Loucy (cell line): ENCODE data around the gene PPP2R2B.

ENCODE experiments used
- CTCF ChIP-seq: fragments of 200-600 bp; sonication (generic); conservative IDR thresholded peaks from 2 replicates; pipeline ENCODE4 v1.5.1; 2014; ENCODE audit warnings: mild to moderate bottlenecking, antibody characterized with exemption, low read length
- EZH2phosphoT487 ChIP-seq: fragments of 200-600 bp; IDR thresholded peaks from 2 replicates; pipeline ENCODE4 v1.6.1; 2018; ENCODE audit warnings: antibody characterized with exemption, mild to moderate bottlenecking, moderate library complexity, borderline replicate concordance

GRCh38 chr5:146540414-146540813 lies 338.1 kb downstream of the PPP2R2B start:
- no peak for TF ChIP-seq CTCF
- TF ChIP-seq EZH2phosphoT487, result no peak
